HepG2 (cell line): ENCODE data around the gene DENND2D. TPM values are rescaled to one million over a fixed set of nuclear protein-coding genes. Genes with fewer than 3 reads are reported as not detected.

ENCODE experiments used
- ASH2L ChIP-seq: fragments of 300-600, 200-600 bp; sonication (generic); IDR thresholded peaks from 2 replicates; pipeline ENCODE4 v1.7.0; 2017; ENCODE audit warnings: low read depth, mild to moderate bottlenecking, moderate library complexity, mixed read lengths, low read length; ENCODE audit not compliant: insufficient read length
- ERF ChIP-seq: IDR thresholded peaks from 2 replicates; pipeline ENCODE4 v1.6.1; 2018; ENCODE audit warnings: missing biosample characterization, missing genetic modification reagents
- FOXK1 ChIP-seq: sonication (generic); formaldehyde crosslinking; IDR thresholded peaks from 2 replicates; pipeline ENCODE4 v1.4.0; 2020; ENCODE audit warnings: low read depth, missing genetic modification reagents, borderline replicate concordance
- FOXO1 ChIP-seq: sonication (generic); formaldehyde crosslinking; IDR thresholded peaks from 2 replicates; pipeline ENCODE4 v1.4.0; 2020; ENCODE audit warnings: missing genetic modification reagents
- KDM6A ChIP-seq: IDR thresholded peaks from 2 replicates; pipeline ENCODE4 v1.6.1; 2016; ENCODE audit warnings: low read depth
- NAIF1 ChIP-seq: sonication (generic); formaldehyde crosslinking; IDR thresholded peaks from 2 replicates; pipeline ENCODE4 v1.5.0; 2020; ENCODE audit warnings: mild to moderate bottlenecking, missing genetic modification reagents, borderline replicate concordance
- PITX1 ChIP-seq: sonication (generic); formaldehyde crosslinking; IDR thresholded peaks from 2 replicates; pipeline ENCODE4 v1.5.1; 2020; ENCODE audit warnings: mild to moderate bottlenecking, missing genetic modification reagents
- POLR2A ChIP-seq, 2 experiments: IDR thresholded peaks; 2 replicates each; pipeline ENCODE4 v1.6.1; 2011; ENCODE audit warnings: low read depth in 2 of 2, low read length in 2 of 2, mild to moderate bottlenecking in 1 of 2, moderate library complexity in 1 of 2; ENCODE audit not compliant: insufficient read depth in 1 of 2
- RXRB ChIP-seq: IDR thresholded peaks from 2 replicates; pipeline ENCODE4 v1.6.1; 2016; ENCODE audit warnings: borderline replicate concordance, missing genetic modification reagents, missing compliant biosample characterization
- ZFX ChIP-seq: sonication (generic); formaldehyde crosslinking; IDR thresholded peaks from 2 replicates; pipeline ENCODE4 v1.4.0; 2020; ENCODE audit warnings: mild to moderate bottlenecking, low read depth, missing genetic modification reagents, moderate library complexity
- ZFYVE20 ChIP-seq: sonication (generic); formaldehyde crosslinking; IDR thresholded peaks from 2 replicates; pipeline ENCODE4 v1.8.0; 2023; ENCODE audit warnings: low read depth, mild to moderate bottlenecking, moderate library complexity, missing genetic modification reagents, borderline replicate concordance
- ZNF34 ChIP-seq: sonication (generic); formaldehyde crosslinking; IDR thresholded peaks from 2 replicates; pipeline ENCODE4 v1.4.0; 2020; ENCODE audit warnings: mild to moderate bottlenecking, missing genetic modification reagents, borderline replicate concordance
- ZNF567 ChIP-seq: sonication (generic); formaldehyde crosslinking; IDR thresholded peaks from 2 replicates; pipeline ENCODE4 v1.8.1; 2023; ENCODE audit warnings: mild to moderate bottlenecking, missing genetic modification reagents, borderline replicate concordance
- ZNF709 ChIP-seq: sonication (generic); formaldehyde crosslinking; IDR thresholded peaks from 2 replicates; pipeline ENCODE4 v1.5.0; 2020; ENCODE audit warnings: mild to moderate bottlenecking, missing genetic modification reagents
- polyA plus RNA-seq, 8 experiments: library from polyadenylated mRNA; depleted of rRNA in 3 of 8; stranded (reverse) in 7 of 8; unstranded in 1 of 8; fragments of >200 nt; fragmentation: Illumina TruSeq in 4 of 8; extraction: Trizol in 4 of 8; gene quantifications; 2 replicates each; pipeline versions ENCODE4 v1.2.1 to v1.2.3, GENCODE V29; 2011 to 2016; ENCODE audit warnings: low read depth in 4 of 8, missing spikeins in 1 of 8, mixed read lengths in 1 of 8; ENCODE audit not compliant: insufficient read depth in 1 of 8
- total RNA-seq, 5 experiments: library from RNA; depleted of rRNA; stranded (reverse); fragments of >200 nt; fragmentation: Illumina TruSeq; extraction: Trizol; gene quantifications; 2 replicates each; pipeline ENCODE4 v1.2.3, GENCODE V29; 2016; ENCODE audit warnings: low read depth in 1 of 5
- TF ChIP-seq, protein P1 (sequence below): sonication (generic); formaldehyde crosslinking; IDR thresholded peaks from 2 replicates; pipeline ENCODE4 v1.5.1; 2020; ENCODE audit warnings: mild to moderate bottlenecking, missing genetic modification reagents, borderline replicate concordance
- TF ChIP-seq, protein P2 (sequence below): sonication (generic); formaldehyde crosslinking; IDR thresholded peaks from 2 replicates; pipeline ENCODE4 v1.4.0; 2020; ENCODE audit warnings: missing genetic modification reagents
- TF ChIP-seq, protein P3 (sequence below): IDR thresholded peaks from 2 replicates; pipeline ENCODE4 v1.4.0; 2020; ENCODE audit warnings: mild to moderate bottlenecking, missing genetic modification reagents

DENND2D gene
- total and polyA plus RNA-seq, 2 of the 13 experiments (the other 11 are each of a cell fraction or from before 2014, with no cell fraction given): 0.04 TPM; not detected in 1

DNA sequence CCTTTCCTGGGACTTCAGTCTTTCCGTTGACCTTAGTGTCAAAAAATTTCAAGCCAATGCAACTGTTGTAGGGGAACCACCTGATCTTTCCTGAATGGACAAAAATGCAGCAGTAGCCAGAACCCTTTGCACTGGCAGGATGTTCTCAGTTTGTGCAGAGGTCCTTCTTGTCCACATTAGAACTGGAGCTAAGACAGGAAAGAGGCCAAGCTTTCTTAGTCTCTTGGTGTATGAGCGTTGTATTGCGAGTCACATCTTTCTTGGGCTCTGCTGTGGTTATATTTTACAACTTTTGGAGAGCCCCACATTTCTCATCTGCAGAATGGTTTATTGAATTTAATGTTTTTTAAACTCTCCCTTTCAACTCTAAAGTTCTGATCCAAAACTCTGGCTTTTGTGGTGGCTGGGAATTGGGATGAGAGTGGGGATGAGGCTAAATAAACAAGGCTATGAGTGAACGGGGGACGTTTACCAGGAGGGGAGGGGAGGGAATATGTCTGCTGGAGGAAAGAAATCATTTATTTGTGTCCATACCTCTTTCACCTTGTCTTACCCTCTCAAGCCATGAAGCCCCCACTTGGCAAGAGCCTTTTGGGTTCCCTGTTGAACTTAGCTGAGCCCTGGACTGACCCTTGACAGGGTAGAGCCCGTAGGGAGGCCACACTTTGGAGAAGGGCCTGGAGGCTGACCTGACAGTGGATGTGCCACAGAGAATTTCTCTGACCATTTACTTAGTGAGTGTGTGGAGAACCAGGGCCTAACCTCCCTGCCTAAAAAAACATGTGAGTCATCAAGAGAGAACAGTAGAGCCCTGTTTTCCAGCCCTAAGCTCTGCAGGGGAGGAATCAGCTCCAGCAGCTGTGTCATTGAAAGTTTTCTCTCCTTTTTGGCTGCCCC is 27.7 kb upstream of the DENND2D start (continued):
- TF ChIP-seq, protein P1, sequence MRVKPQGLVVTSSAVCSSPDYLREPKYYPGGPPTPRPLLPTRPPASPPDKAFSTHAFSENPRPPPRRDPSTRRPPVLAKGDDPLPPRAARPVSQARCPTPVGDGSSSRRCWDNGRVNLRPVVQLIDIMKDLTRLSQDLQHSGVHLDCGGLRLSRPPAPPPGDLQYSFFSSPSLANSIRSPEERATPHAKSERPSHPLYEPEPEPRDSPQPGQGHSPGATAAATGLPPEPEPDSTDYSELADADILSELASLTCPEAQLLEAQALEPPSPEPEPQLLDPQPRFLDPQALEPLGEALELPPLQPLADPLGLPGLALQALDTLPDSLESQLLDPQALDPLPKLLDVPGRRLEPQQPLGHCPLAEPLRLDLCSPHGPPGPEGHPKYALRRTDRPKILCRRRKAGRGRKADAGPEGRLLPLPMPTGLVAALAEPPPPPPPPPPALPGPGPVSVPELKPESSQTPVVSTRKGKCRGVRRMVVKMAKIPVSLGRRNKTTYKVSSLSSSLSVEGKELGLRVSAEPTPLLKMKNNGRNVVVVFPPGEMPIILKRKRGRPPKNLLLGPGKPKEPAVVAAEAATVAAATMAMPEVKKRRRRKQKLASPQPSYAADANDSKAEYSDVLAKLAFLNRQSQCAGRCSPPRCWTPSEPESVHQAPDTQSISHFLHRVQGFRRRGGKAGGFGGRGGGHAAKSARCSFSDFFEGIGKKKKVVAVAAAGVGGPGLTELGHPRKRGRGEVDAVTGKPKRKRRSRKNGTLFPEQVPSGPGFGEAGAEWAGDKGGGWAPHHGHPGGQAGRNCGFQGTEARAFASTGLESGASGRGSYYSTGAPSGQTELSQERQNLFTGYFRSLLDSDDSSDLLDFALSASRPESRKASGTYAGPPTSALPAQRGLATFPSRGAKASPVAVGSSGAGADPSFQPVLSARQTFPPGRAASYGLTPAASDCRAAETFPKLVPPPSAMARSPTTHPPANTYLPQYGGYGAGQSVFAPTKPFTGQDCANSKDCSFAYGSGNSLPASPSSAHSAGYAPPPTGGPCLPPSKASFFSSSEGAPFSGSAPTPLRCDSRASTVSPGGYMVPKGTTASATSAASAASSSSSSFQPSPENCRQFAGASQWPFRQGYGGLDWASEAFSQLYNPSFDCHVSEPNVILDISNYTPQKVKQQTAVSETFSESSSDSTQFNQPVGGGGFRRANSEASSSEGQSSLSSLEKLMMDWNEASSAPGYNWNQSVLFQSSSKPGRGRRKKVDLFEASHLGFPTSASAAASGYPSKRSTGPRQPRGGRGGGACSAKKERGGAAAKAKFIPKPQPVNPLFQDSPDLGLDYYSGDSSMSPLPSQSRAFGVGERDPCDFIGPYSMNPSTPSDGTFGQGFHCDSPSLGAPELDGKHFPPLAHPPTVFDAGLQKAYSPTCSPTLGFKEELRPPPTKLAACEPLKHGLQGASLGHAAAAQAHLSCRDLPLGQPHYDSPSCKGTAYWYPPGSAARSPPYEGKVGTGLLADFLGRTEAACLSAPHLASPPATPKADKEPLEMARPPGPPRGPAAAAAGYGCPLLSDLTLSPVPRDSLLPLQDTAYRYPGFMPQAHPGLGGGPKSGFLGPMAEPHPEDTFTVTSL: peak; percentile 91
- TF ChIP-seq KDM6A: peak; percentile 12; the same call in 1 of the 2 replicates
- TF ChIP-seq ZFYVE20 (CRISPR knock-in tag): no peak
- TF ChIP-seq ZNF34 (CRISPR knock-in tag): 0 out of 2 replicates have a peak, but pooled peaks have one; percentile 48
- peak; percentile 81 for TF ChIP-seq ASH2L
- TF ChIP-seq PITX1 (CRISPR knock-in tag): peak; percentile 81
- TF ChIP-seq, protein P2, sequence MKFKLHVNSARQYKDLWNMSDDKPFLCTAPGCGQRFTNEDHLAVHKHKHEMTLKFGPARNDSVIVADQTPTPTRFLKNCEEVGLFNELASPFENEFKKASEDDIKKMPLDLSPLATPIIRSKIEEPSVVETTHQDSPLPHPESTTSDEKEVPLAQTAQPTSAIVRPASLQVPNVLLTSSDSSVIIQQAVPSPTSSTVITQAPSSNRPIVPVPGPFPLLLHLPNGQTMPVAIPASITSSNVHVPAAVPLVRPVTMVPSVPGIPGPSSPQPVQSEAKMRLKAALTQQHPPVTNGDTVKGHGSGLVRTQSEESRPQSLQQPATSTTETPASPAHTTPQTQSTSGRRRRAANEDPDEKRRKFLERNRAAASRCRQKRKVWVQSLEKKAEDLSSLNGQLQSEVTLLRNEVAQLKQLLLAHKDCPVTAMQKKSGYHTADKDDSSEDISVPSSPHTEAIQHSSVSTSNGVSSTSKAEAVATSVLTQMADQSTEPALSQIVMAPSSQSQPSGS (CRISPR knock-in tag): no peak; the same call in 1 of the 2 replicates
- TF ChIP-seq ZNF567 (CRISPR knock-in tag): 0 out of 2 replicates have a peak, but pooled peaks have one; percentile 21
- TF ChIP-seq POLR2A (IDR thresholded peaks at IDR 0.05; ENCODE audit: insufficient read depth in 1 of 2, low read depth in 2 of 2, low read length in 2 of 2): peak in 1 of 2 experiments; percentile 39; a peak in 1 of 4 replicates
- 0 out of 2 replicates have a peak, but pooled peaks have one; percentile 19 for TF ChIP-seq ERF (CRISPR knock-in tag)
- TF ChIP-seq ZFX (CRISPR knock-in tag): peak; percentile 71
- TF ChIP-seq ZNF709: no peak
- TF ChIP-seq FOXK1: peak; percentile 4; the same call in 1 of the 2 replicates
- peak; percentile 66; the same call in 1 of the 2 replicates for TF ChIP-seq RXRB
- TF ChIP-seq, protein P3, sequence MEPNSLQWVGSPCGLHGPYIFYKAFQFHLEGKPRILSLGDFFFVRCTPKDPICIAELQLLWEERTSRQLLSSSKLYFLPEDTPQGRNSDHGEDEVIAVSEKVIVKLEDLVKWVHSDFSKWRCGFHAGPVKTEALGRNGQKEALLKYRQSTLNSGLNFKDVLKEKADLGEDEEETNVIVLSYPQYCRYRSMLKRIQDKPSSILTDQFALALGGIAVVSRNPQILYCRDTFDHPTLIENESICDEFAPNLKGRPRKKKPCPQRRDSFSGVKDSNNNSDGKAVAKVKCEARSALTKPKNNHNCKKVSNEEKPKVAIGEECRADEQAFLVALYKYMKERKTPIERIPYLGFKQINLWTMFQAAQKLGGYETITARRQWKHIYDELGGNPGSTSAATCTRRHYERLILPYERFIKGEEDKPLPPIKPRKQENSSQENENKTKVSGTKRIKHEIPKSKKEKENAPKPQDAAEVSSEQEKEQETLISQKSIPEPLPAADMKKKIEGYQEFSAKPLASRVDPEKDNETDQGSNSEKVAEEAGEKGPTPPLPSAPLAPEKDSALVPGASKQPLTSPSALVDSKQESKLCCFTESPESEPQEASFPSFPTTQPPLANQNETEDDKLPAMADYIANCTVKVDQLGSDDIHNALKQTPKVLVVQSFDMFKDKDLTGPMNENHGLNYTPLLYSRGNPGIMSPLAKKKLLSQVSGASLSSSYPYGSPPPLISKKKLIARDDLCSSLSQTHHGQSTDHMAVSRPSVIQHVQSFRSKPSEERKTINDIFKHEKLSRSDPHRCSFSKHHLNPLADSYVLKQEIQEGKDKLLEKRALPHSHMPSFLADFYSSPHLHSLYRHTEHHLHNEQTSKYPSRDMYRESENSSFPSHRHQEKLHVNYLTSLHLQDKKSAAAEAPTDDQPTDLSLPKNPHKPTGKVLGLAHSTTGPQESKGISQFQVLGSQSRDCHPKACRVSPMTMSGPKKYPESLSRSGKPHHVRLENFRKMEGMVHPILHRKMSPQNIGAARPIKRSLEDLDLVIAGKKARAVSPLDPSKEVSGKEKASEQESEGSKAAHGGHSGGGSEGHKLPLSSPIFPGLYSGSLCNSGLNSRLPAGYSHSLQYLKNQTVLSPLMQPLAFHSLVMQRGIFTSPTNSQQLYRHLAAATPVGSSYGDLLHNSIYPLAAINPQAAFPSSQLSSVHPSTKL (CRISPR knock-in tag): peak; percentile 82
- peak; percentile 57; the same call in 1 of the 2 replicates for TF ChIP-seq NAIF1 (CRISPR knock-in tag)
- peak; percentile 72; the same call in 1 of the 2 replicates for TF ChIP-seq FOXO1 (CRISPR knock-in tag)
